T-cell (primary cell): ENCODE measurements around the gene NKAIN4. TPM values are rescaled to one million over a fixed set of nuclear protein-coding genes. Genes with fewer than 3 reads are reported as not detected.

Experiments
- ATAC-seq, 4 experiments: fragments of 200-7000 bp in 3 of 4; fragments of 150-1000 bp in 1 of 4; cut with Tn5 transposase; replicated peaks in 1 of 4; 1 replicate in 3 of 4; 2 replicates in 1 of 4; pipeline ENCODE4 v1.10.0; 2021; ENCODE audit warnings: moderate library complexity in 3 of 4, mild to moderate bottlenecking in 2 of 4, moderate number of reproducible peaks in 1 of 4
- CTCF ChIA-PET, 2 donors: fragments of 300-600 bp; sonication (Branson Sonifier 250); formaldehyde crosslinking; loops; one replicate each; lab custom pipeline; 2022; ENCODE audit warnings: antibody characterized with exemption in 2 of 2; lab: Charles Lee
- POLR2A ChIA-PET, 2 donors: fragments of 300-600 bp; sonication (Branson Sonifier 250); formaldehyde crosslinking; loops; one replicate each; lab custom pipeline; 2022; ENCODE audit warnings: antibody characterized with exemption in 2 of 2; lab: Charles Lee
- DNase-seq, 35 experiments: peaks; one replicate each; pipeline versions ENCODE4 v3.0.0 to v3.0.0-alpha.2; 2013 to 2023
- H3K27ac ChIP-seq: one replicate; pipeline ENCODE4 v1.5.1; 2013; ENCODE audit warnings: low read length
- H3K27me3 ChIP-seq, 2 experiments: replicated peaks in 1 of 2; 1 replicate in 1 of 2; 2 replicates in 1 of 2; pipeline versions ENCODE4 v1.6.1 to v1.7.0; 2013; ENCODE audit warnings: low read length in 1 of 2, mixed read lengths in 1 of 2; ENCODE audit not compliant: control insufficient read depth in 2 of 2, insufficient read depth in 2 of 2; ENCODE audit errors: extremely low read depth in 1 of 2
- H3K36me3 ChIP-seq, 2 donors: 1 replicate in 1 of 2; 2 replicates in 1 of 2; pipeline versions ENCODE4 v1.6.1 to v1.7.0; 2013; ENCODE audit warnings: low read length in 1 of 2; ENCODE audit not compliant: control insufficient read depth in 2 of 2, insufficient read depth in 1 of 2; ENCODE audit errors: extremely low read depth in 1 of 2
- H3K4me1 ChIP-seq, 2 experiments: 1 replicate in 1 of 2; 2 replicates in 1 of 2; pipeline versions ENCODE4 v1.6.1 to v1.7.0; 2013; ENCODE audit warnings: low read length in 2 of 2, mixed read lengths in 1 of 2; ENCODE audit not compliant: insufficient read depth in 2 of 2, control insufficient read depth in 1 of 2; ENCODE audit errors: extremely low read depth in 1 of 2
- H3K4me3 ChIP-seq, 2 donors: 1 replicate in 1 of 2; 2 replicates in 1 of 2; pipeline versions ENCODE4 v1.5.1 to v1.7.0; 2013; ENCODE audit warnings: mild to moderate bottlenecking in 2 of 2, low read length in 1 of 2, moderate library complexity in 1 of 2; ENCODE audit not compliant: control insufficient read depth in 1 of 2; ENCODE audit errors: extremely low read depth in 1 of 2
- H3K9me3 ChIP-seq: 2 replicates; pipeline ENCODE4 v1.7.0; 2013
- H3K27ac Mint-ChIP-seq, 2 donors: one replicate each; pipeline ENCODE4 v1.8.0; 2020 to 2021; ENCODE audit warnings: mild to moderate bottlenecking in 2 of 2, mixed read lengths in 2 of 2
- H3K27me3 Mint-ChIP-seq, 2 donors: one replicate each; pipeline ENCODE4 v1.8.0; 2021 to 2022; ENCODE audit warnings: mixed read lengths in 2 of 2
- H3K36me3 Mint-ChIP-seq: one replicate; pipeline ENCODE4 v1.8.0; 2021; ENCODE audit warnings: mixed read lengths
- H3K4me1 Mint-ChIP-seq, 3 donors: one replicate each; pipeline ENCODE4 v1.8.0; 2020 to 2022; ENCODE audit warnings: mixed read lengths in 3 of 3, mild to moderate bottlenecking in 1 of 3
- H3K4me3 Mint-ChIP-seq, 3 donors: one replicate each; pipeline ENCODE4 v1.8.0; 2020 to 2022; ENCODE audit warnings: mild to moderate bottlenecking in 3 of 3, mixed read lengths in 3 of 3, moderate library complexity in 3 of 3
- H3K9me3 Mint-ChIP-seq, 3 donors: one replicate each; pipeline ENCODE4 v1.8.0; 2020 to 2022; ENCODE audit warnings: mixed read lengths in 3 of 3
- WGBS: methylation state at CpG from one replicate; pipeline ENCODE4 v1.1.5; 2013; ENCODE audit warnings: missing lambda C conversion rate; ENCODE audit not compliant: insufficient coverage; 5-methylcytosine and 5-hydroxymethylcytosine counted together
- total RNA-seq, 35 experiments: library from RNA in 6 of 35; stranded (reverse) in 6 of 35; fragments of 120-200 nt in 1 of 35; gene quantifications; one replicate each; pipeline versions ENCODE4 v1.2.1 to v1.2.4 and lab custom pipeline; 2013 to 2026

Gene NKAIN4
- total RNA-seq, 5 donors from 2014 or later (not counting 1 experiment from before 2014, with no cell fraction given), result not detected

DNA sequence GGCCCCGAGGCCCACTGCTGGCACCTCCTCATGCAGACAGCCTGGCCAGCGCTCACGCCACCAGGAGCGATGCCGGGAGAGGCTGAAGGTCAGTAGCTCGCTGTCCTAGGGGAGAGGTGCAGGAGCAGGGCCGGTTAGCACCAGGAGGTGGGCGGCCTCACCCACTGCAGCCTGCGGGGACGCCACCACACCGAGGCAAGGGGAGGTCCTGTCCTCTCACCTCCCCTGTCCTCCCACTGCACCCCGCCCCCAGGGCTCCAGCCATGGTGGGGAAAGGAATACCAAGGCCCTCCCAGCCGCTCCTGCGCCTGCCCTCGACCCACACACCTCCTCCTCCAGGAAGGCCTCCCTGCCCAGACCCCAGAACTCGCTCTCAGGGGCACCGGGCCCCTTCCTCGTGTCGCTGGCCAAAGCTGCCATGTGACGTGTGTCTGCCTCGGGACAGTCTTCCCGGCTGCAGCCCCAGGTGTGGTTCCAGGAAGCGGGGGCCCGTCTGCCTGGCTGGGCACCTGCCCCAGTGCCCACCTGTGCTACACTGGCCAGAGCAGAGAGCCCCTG is 6.5 kb downstream of the NKAIN4 start:
- ChIA-PET POLR2A (no interaction called here), CTCF (no interaction called here)
- Histone ChIP-seq H3K4me1 (no peaks in the 10 kb centered on the region), H3K36me3 (no peaks in the 10 kb centered on the region), H3K27me3 (peaks cover 0 to 75% of the 10 kb centered on the region in 2 experiments), H3K4me3 (no peak overlapping the region), H3K9me3 (no peaks in the 10 kb centered on the region), H3K27ac (no peak overlapping the region)
- WGBS, result 61% methylated on average over 17 of the region's 24 CpGs
- Mint-ChIP-seq H3K9me3 (no peaks in the 10 kb centered on the region), H3K27ac (no peak overlapping the region), H3K4me1 (peaks cover 0 to 4% (median 2%) of the 10 kb centered on the region in 3 donors), H3K27me3 (peaks cover 37 to 60% of the 10 kb centered on the region in 2 donors), H3K4me3 (no peak overlapping the region), H3K36me3 (no peaks in the 10 kb centered on the region)
- DNase-seq (no peak), ATAC-seq (no peak)

DNA sequence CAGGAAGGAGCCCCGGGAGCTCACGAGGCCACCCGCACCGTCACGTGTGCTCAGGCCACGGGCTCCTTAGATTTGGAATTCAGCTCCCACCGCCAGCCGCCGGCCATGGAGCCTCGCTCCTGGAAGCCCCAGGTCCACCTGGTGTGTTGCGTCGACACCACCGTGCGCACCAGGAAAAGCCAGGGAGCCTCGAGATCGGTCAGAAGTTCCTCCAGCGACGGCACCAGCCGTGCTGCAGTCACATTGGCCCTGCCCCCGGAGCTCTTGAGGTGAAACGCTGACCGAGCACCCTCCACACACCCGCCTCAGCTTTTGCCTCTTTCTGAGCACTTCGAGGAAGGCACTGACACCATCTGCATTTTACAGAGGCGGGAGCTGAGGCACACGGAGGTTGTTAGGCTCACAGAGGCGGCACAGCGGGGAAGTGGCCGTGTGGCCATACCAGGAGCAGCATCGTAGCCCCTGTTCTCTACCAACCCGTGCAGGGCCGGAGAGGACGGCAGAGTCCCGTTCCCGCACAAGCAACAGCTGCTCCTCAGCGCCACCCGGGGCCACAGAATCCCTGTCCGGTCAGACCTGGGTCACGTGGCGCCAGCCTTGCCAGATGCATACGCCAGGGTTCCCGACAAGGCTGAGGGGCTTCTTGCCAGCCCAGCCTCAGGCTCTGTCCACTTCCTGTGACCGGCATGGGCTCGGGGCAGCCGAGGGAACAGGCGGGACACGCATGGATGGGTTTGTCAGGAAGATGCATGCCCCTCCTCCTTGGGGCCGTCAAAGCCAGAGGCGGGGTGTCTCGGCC is 7.6 kb downstream of the NKAIN4 start:
- H3K36me3 ChIP-seq, result no peaks in the 10 kb centered on the region
- no peaks in the 10 kb centered on the region for H3K4me1 Mint-ChIP-seq
- no peak overlapping the region for H3K27ac ChIP-seq
- no peak for ATAC-seq
- no peaks in the 10 kb centered on the region for H3K4me1 ChIP-seq
- CTCF ChIA-PET, result interaction anchor here in 1 of 2 donors (0.8 kb wide), 1 partner anchor 23 kb away, joined by 6 read pairs; no protein-coding TSS in a partner anchor
- H3K9me3 ChIP-seq, result no peaks in the 10 kb centered on the region
- peaks cover 30 to 53% of the 10 kb centered on the region in 2 donors for H3K27me3 Mint-ChIP-seq
- POLR2A ChIA-PET, result no interaction called here
- H3K4me3 Mint-ChIP-seq, result no peak overlapping the region
- no peaks in the 10 kb centered on the region for H3K9me3 Mint-ChIP-seq
- DNase-seq, result no peak
- WGBS, result 33% methylated on average over 44 of the region's 50 CpGs
- H3K27ac Mint-ChIP-seq, result no peak overlapping the region
- H3K4me3 ChIP-seq, result no peak overlapping the region
- H3K27me3 ChIP-seq, result peaks cover 0 to 69% of the 10 kb centered on the region in 2 experiments
- no peaks in the 10 kb centered on the region for H3K36me3 Mint-ChIP-seq

DNA sequence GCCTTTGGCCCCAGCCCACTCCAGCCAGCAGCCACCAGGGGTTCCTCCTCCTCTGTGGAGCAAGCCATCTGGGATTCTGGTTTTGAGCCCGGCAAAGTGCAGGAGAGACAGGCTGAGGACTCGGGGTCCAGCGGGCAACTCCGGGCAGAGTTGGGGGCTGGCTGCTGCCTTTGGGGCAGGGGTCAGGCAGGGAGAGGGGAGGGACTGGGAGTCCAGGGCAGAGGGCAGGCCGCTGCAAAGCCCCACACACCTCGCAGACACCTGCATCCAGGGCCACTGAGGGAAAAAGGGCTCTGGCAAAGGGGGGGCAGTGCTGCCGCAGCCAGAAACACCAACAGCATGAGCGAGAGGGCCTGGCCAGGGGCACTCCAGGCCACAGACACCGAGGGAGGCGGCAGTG is 9.8 kb downstream of the NKAIN4 start:
- no peaks in the 10 kb centered on the region for H3K9me3 Mint-ChIP-seq
- H3K27me3 Mint-ChIP-seq, result peaks cover 17 to 40% of the 10 kb centered on the region in 2 donors
- ChIA-PET CTCF (no interaction called here), POLR2A (no interaction called here)
- H3K4me1 Mint-ChIP-seq, result no peaks in the 10 kb centered on the region
- peaks cover 0 to 63% of the 10 kb centered on the region in 2 experiments for H3K27me3 ChIP-seq
- no peak overlapping the region for H3K27ac Mint-ChIP-seq
- H3K36me3 Mint-ChIP-seq, result no peaks in the 10 kb centered on the region
- no peak overlapping the region for H3K27ac ChIP-seq
- 84% methylated on average over 8 of the region's 10 CpGs for WGBS
- H3K9me3 ChIP-seq, result no peaks in the 10 kb centered on the region
- ATAC-seq (no peak), DNase-seq (no peak)
- H3K4me3 Mint-ChIP-seq, result no peak overlapping the region
- H3K36me3 ChIP-seq, result no peaks in the 10 kb centered on the region
- H3K4me3 ChIP-seq, result no peak overlapping the region
- H3K4me1 ChIP-seq, result no peaks in the 10 kb centered on the region

DNA sequence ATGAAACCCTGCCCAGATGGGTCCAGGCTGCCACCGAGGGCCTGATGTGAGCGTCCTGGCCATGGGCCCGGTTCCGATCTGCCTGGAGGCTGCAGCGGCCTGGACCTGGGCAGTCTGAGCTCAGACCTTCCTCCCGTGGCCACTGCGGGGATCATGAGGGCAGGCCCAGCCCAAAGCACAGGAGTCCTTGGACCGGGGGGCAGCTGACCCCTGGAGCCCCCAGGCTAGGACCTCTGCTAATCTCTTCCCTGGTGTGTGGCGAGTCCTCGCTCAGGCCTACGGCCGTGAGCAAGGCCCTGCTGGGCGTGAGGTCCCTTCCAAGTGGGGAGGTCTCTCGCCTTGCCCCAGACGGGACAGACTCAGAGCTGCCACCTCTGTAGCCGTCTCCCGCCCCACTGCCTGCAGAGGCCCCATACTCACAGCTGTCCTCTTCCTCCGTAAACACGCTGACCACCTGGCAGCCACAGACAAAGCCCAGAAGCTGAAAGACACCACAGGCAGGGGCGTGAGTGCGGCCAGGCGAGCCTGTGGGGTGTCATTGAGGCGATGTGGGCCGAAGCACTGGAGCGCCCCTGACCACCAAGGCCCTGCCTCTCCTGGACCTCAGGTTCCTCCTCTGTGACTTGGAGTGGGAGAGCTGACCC is 10.5 kb downstream of the NKAIN4 start:
- Histone ChIP-seq H3K36me3 (no peaks in the 10 kb centered on the region), H3K4me1 (no peaks in the 10 kb centered on the region), H3K9me3 (no peaks in the 10 kb centered on the region), H3K27me3 (peaks cover 0 to 56% of the 10 kb centered on the region in 2 experiments), H3K27ac (no peak overlapping the region), H3K4me3 (no peak overlapping the region)
- no peak for ATAC-seq
- H3K4me3 Mint-ChIP-seq, result no peak overlapping the region
- H3K9me3 Mint-ChIP-seq, result no peaks in the 10 kb centered on the region
- 82% methylated on average over 20 of the region's 25 CpGs for WGBS
- no peak for DNase-seq
- CTCF ChIA-PET, result no interaction called here
- no peaks in the 10 kb centered on the region for H3K4me1 Mint-ChIP-seq
- H3K36me3 Mint-ChIP-seq, result no peaks in the 10 kb centered on the region
- peaks cover 14 to 34% of the 10 kb centered on the region in 2 donors for H3K27me3 Mint-ChIP-seq
- POLR2A ChIA-PET, result no interaction called here
- no peak overlapping the region for H3K27ac Mint-ChIP-seq

DNA sequence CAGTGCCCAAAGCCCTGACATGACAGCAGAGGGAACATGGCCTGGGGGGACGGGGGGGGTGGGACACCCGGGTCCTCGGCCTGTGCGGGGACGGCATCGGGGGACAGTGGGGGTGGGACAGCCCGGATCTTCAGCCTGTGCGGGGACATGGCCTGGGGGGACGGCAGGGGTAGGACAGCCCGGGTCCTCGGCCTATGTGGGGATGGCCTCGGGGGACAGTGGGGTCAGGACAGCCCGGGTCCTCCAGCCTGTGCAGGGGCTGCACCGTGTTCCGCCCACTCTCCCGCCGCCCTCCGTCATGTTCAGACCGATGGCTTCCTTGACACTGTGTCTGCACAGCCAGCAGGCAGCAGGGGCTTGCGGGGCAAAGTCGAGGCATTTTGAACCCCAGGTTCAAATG is 11.5 kb downstream of the NKAIN4 start:
- no peaks in the 10 kb centered on the region for H3K36me3 ChIP-seq
- DNase-seq (no peak), ATAC-seq (no peak)
- H3K4me1 ChIP-seq, result no peaks in the 10 kb centered on the region
- WGBS, result 90% methylated on average over 15 of the region's 21 CpGs
- H3K9me3 ChIP-seq, result no peaks in the 10 kb centered on the region
- H3K4me3 ChIP-seq, result no peak overlapping the region
- H3K27ac Mint-ChIP-seq, result no peak overlapping the region
- H3K4me3 Mint-ChIP-seq, result no peak overlapping the region
- no peaks in the 10 kb centered on the region for H3K4me1 Mint-ChIP-seq
- ChIA-PET CTCF (no interaction called here), POLR2A (no interaction called here)
- no peaks in the 10 kb centered on the region for H3K9me3 Mint-ChIP-seq
- no peaks in the 10 kb centered on the region for H3K36me3 Mint-ChIP-seq
- no peak overlapping the region for H3K27ac ChIP-seq
- peaks cover 0 to 46% of the 10 kb centered on the region in 2 experiments for H3K27me3 ChIP-seq
- H3K27me3 Mint-ChIP-seq, result peaks cover 8 to 25% of the 10 kb centered on the region in 2 donors

DNA sequence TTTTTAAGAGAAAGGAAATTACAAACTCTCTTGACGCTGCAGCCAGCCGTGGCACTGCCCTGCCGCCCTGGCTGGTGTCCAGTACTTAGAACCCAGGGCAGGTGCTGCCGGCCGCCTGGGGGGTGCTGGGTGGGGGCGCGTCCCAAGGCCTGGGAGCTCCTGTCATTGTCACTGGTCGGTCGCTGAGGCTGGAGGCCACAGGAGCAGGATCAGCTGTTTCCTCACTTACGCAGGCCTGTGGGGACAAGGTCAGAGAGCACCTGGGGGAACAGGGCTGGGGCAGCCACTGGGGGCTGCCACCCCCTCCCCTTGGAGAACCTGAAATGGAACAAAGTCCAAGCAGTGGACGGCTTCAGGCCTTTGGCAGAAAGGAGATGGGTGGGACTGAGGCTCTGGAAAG is 13.0 kb downstream of the NKAIN4 start:
- Mint-ChIP-seq H3K4me1 (no peaks in the 10 kb centered on the region), H3K27me3 (peaks cover 8 to 25% of the 10 kb centered on the region in 2 donors), H3K4me3 (no peak overlapping the region), H3K9me3 (no peaks in the 10 kb centered on the region), H3K27ac (no peak overlapping the region), H3K36me3 (no peaks in the 10 kb centered on the region)
- H3K27ac ChIP-seq, result no peak overlapping the region
- H3K9me3 ChIP-seq, result no peaks in the 10 kb centered on the region
- DNase-seq, result no peak
- 64% methylated on average over 5 of the region's 11 CpGs for WGBS
- no peak overlapping the region for H3K4me3 ChIP-seq
- no peak for ATAC-seq
- ChIA-PET CTCF (interaction anchor here in 1 of 2 donors (0.6 kb wide), 1 partner anchor 11 kb away, joined by 4 read pairs; no protein-coding TSS in a partner anchor), POLR2A (no interaction called here)
- no peaks in the 10 kb centered on the region for H3K36me3 ChIP-seq
- H3K4me1 ChIP-seq, result no peaks in the 10 kb centered on the region
- peaks cover 0 to 32% of the 10 kb centered on the region in 2 experiments for H3K27me3 ChIP-seq
